ENCODE measurements around the gene PIK3CA. TPM values are rescaled to one million over a fixed set of nuclear protein-coding genes. Genes with fewer than 3 reads are reported as not detected.
"Not testable (repeated sequence)": the region's sequence is repeated elsewhere in the genome, so short reads cannot be mapped to it uniquely, and the experiment has no call there.

PIK3CA gene
- total and polyA plus RNA-seq, 9 donors: 8.9 to 29.7 (median 20.2) TPM

- Histone ChIP-seq H3K36me3 (no peaks in the 10 kb centered on the region), H3K27me3 (no peaks in the 10 kb centered on the region), H3K27ac (no peak overlapping the region), H3K4me3 (no peak overlapping the region), H3K4me1 (ENCODE audit: insufficient read depth) (no peaks in the 10 kb centered on the region), H3K9me3 (no peaks in the 10 kb centered on the region)
- intact Hi-C loops (cut with DNase I): loop anchor here in 1 of 4 donors (10.0 kb wide), 1 partner anchor 207 kb away; no protein-coding TSS in a partner anchor
- no peak for DNase-seq
- no peak for TF ChIP-seq EP300 (IDR thresholded peaks at IDR 0.05)
- TF ChIP-seq, protein P1, sequence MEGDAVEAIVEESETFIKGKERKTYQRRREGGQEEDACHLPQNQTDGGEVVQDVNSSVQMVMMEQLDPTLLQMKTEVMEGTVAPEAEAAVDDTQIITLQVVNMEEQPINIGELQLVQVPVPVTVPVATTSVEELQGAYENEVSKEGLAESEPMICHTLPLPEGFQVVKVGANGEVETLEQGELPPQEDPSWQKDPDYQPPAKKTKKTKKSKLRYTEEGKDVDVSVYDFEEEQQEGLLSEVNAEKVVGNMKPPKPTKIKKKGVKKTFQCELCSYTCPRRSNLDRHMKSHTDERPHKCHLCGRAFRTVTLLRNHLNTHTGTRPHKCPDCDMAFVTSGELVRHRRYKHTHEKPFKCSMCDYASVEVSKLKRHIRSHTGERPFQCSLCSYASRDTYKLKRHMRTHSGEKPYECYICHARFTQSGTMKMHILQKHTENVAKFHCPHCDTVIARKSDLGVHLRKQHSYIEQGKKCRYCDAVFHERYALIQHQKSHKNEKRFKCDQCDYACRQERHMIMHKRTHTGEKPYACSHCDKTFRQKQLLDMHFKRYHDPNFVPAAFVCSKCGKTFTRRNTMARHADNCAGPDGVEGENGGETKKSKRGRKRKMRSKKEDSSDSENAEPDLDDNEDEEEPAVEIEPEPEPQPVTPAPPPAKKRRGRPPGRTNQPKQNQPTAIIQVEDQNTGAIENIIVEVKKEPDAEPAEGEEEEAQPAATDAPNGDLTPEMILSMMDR (IDR thresholded peaks at IDR 0.05): no peak
- TF ChIP-seq POLR2A (IDR thresholded peaks at IDR 0.05): no peak
- 75 to 82% (median 79%) methylated on average over 3 of the region's 3 CpGs for WGBS, 3 donors
These were observed 40.5 kb upstream of the PIK3CA start for GRCh38 chr3:179107617-179108016.

GRCh38 chr3:179108086-179108485, 40.1 kb upstream of the PIK3CA start:
- Histone ChIP-seq H3K36me3 (no peaks in the 10 kb centered on the region), H3K9me3 (no peaks in the 10 kb centered on the region), H3K27ac (no peak overlapping the region), H3K4me3 (no peak overlapping the region), H3K27me3 (no peaks in the 10 kb centered on the region), H3K4me1 (ENCODE audit: insufficient read depth) (no peaks in the 10 kb centered on the region)
- 28 to 67% (median 42%) methylated on average over 1 of the region's 1 CpG for WGBS, 3 donors
- TF ChIP-seq POLR2A (IDR thresholded peaks at IDR 0.05): no peak
- TF ChIP-seq EP300 (IDR thresholded peaks at IDR 0.05): no peak
- TF ChIP-seq, protein P1 (IDR thresholded peaks at IDR 0.05): no peak
- intact Hi-C loops (cut with DNase I): loop anchor here in 1 of 4 donors (10.0 kb wide), 1 partner anchor 207 kb away; no protein-coding TSS in a partner anchor
- DNase-seq: no peak

GRCh38 chr3:179113903-179114302, 34.3 kb upstream of the PIK3CA start:
- DNase-seq: no peak
- Histone ChIP-seq H3K4me3 (no peak overlapping the region), H3K4me1 (ENCODE audit: insufficient read depth) (no peaks in the 10 kb centered on the region), H3K27me3 (no peaks in the 10 kb centered on the region), H3K9me3 (no peaks in the 10 kb centered on the region), H3K27ac (no peak overlapping the region), H3K36me3 (no peaks in the 10 kb centered on the region)
- TF ChIP-seq, protein P1 (IDR thresholded peaks at IDR 0.05): no peak
- TF ChIP-seq POLR2A (IDR thresholded peaks at IDR 0.05): no peak
- no peak for TF ChIP-seq EP300 (IDR thresholded peaks at IDR 0.05)
- 10 to 39% (median 17%) methylated on average over 2 of the region's 2 CpGs for WGBS, 3 donors
- intact Hi-C loops (cut with DNase I): loop anchor here in 1 of 4 donors (2.0 kb wide), 1 partner anchor 23 kb away; no protein-coding TSS in a partner anchor

DNA sequence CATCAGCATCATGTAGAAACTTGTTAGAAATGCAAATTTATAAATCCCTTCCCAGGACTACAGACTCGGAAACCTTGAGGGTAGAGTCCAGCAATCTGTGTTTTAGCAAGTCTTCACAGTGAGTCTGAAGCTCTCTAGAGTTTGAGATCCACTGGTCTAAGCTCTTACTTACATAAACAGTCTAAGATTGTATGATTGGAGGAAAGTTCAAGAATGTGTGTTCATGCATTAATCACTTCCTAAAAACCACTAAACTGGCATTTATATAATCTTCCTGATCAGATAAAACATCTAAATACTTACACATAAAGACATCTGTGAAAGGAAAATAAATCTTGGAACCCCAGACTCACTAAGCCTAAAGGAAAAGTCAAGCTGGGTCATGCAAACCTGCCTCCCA, 32.7 kb upstream of the PIK3CA start:
- not testable (repeated sequence) for DNase-seq
- intact Hi-C loops (cut with DNase I): loop anchor here in 1 of 4 donors (2.0 kb wide), 1 partner anchor 21 kb away; no protein-coding TSS in a partner anchor
- 36 to 46% (median 44%) methylated on average over 1 of the region's 1 CpG for WGBS, 3 donors

GRCh38 chr3:179116816-179117215, 31.3 kb upstream of the PIK3CA start:
- Histone ChIP-seq H3K4me1 (ENCODE audit: insufficient read depth) (no peaks in the 10 kb centered on the region), H3K9me3 (no peaks in the 10 kb centered on the region), H3K4me3 (no peak overlapping the region), H3K27me3 (no peaks in the 10 kb centered on the region), H3K27ac (no peak overlapping the region), H3K36me3 (no peaks in the 10 kb centered on the region)
- no peak for DNase-seq
- TF ChIP-seq, protein P1 (IDR thresholded peaks at IDR 0.05): no peak
- TF ChIP-seq EP300 (IDR thresholded peaks at IDR 0.05): no peak
- TF ChIP-seq POLR2A (IDR thresholded peaks at IDR 0.05): no peak
- intact Hi-C loops (cut with DNase I): no loop called here
- 58 to 67% (median 62%) methylated on average over 2 of the region's 2 CpGs for WGBS, 3 donors

More for the DNA sequence above, 32.7 kb upstream of the PIK3CA start:
- H3K27ac ChIP-seq; H3K4me1 ChIP-seq (ENCODE audit: insufficient read depth); H3K36me3 ChIP-seq; H3K27me3 ChIP-seq; H3K4me3 ChIP-seq; H3K9me3 ChIP-seq: not testable (repeated sequence)

DNA sequence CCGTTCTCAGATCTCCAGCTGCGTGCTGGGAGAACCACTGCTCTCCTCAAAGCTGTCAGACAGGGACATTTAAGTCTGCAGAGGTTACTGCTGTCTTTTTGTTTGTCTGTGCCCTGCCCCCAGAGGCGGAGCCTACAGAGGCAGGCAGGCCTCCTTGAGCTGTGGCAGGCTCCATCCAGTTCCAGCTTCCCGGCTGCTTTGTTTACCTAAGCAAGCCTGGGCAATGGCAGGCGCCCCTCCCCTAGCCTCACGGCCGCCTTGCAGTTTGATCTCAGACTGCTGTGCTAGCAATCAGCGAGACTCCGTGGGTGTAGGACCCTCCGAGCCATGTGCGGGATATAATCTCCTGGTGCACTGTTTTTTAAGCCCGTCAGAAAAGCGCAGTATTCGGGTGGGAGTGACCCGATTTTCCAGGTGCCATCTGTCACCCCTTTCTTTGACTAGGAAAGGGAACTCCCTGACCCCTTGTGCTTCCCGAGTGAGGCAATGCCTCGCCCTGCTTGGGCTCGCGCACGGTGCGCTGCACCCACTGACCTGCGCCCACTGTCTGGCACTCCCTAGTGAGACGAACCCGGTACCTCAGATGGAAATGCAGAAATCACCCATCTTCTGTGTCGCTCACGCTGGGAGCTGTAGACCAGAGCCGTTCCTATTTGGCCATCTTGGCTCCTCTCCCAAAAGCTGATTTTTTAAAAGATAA, 15.8 kb upstream of the PIK3CA start:
- intact Hi-C loops (cut with DNase I); H3K4me1 ChIP-seq (ENCODE audit: insufficient read depth); H3K27ac ChIP-seq; H3K36me3 ChIP-seq; H3K27me3 ChIP-seq; H3K9me3 ChIP-seq; DNase-seq; H3K4me3 ChIP-seq: not testable (repeated sequence)
- 86 to 91% (median 90%) methylated on average over 24 to 27 of the region's 27 CpGs for WGBS, 3 donors

Data from ovary (tissue), 9 donors.